GM13977 (cell line): Measurements from ENCODE around the gene SLC37A1.

Experiments
- DNase-seq: peaks from one replicate; pipeline ENCODE4 v3.0.0; 2012; ENCODE audit warnings: low spot score
- CTCF ChIP-seq: IDR thresholded peaks from 2 replicates; pipeline ENCODE4 v1.5.1; 2012; ENCODE audit warnings: mild to moderate bottlenecking, control low read depth; ENCODE audit not compliant: insufficient read depth; ENCODE audit errors: extremely low read depth, missing control alignments
- in situ Hi-C: fragments of 300-500 bp; cut with MboI; formaldehyde crosslinking; loops from one replicate; pipeline ENCODE4 v1.12.0; 2022; ENCODE audit warnings: low sequenced_read_pairs, low pct_unique_long_range_greater_than_20kb, mixed read lengths, inconsistent platforms; ENCODE audit not compliant: unreplicated experiment

SLC37A1 gene

GRCh38 chr21:42574234-42575027, 60.8 kb downstream of the SLC37A1 start:
- in situ Hi-C loops = no loop called here

GRCh38 chr21:42575111-42575510, 61.5 kb downstream of the SLC37A1 start:
- TF ChIP-seq CTCF = no peak
- no peak for DNase-seq
- in situ Hi-C loops = no loop called here

More at GRCh38 chr21:42574234-42575027, 60.8 kb downstream of the SLC37A1 start:
- no peak for TF ChIP-seq CTCF
- DNase-seq = no peak

- DNase-seq = no peak
- in situ Hi-C loops = no loop called here
Measured at GRCh38 chr21:42576639-42577038, 63.0 kb downstream of the SLC37A1 start.

GRCh38 chr21:42578034-42578433, 64.4 kb downstream of the SLC37A1 start:
- in situ Hi-C loops = no loop called here
- no peak for DNase-seq

More at GRCh38 chr21:42576639-42577038, 63.0 kb downstream of the SLC37A1 start:
- no peak for TF ChIP-seq CTCF

GRCh38 chr21:42578761-42579415, 65.2 kb downstream of the SLC37A1 start:
- no peak for DNase-seq
- no peak for TF ChIP-seq CTCF

More at GRCh38 chr21:42578034-42578433, 64.4 kb downstream of the SLC37A1 start:
- TF ChIP-seq CTCF = no peak

GRCh38 chr21:42579456-42580075, 65.9 kb downstream of the SLC37A1 start:
- in situ Hi-C loops = no loop called here
- no peak for TF ChIP-seq CTCF
- no peak for DNase-seq

More at GRCh38 chr21:42578761-42579415, 65.2 kb downstream of the SLC37A1 start:
- in situ Hi-C loops = no loop called here
